HCT116 (cell line): ENCODE results near the gene LYL1. TPM values are rescaled to one million over a fixed set of nuclear protein-coding genes. Genes with fewer than 3 reads are reported as not detected.

Experiments
- ATAC-seq: fragments of 200-7000 bp; cut with Tn5 transposase; 2 replicates; pipeline ENCODE4 v1.9.1; 2020; ENCODE audit warnings: mild to moderate bottlenecking, moderate library complexity
- BruUV-seq: library from RNA; stranded (reverse); fragments of 400-500 nt; replicated peaks from 2 replicates; lab custom pipeline; 2021; lab: Mats Ljungman, UMichigan
- CTCF ChIA-PET: fragments of 300-600 bp; sonication (Branson Sonifier 250); formaldehyde crosslinking; loops from one replicate; lab custom pipeline; 2021; ENCODE audit warnings: antibody characterized with exemption; lab: Charles Lee
- POLR2A ChIA-PET: fragments of 300-600, 350-600 bp; sonication (Branson Sonifier 250); formaldehyde crosslinking; loops from one replicate; lab custom pipeline; 2021; ENCODE audit warnings: antibody characterized with exemption; lab: Charles Lee
- RAD21 ChIA-PET, 2 experiments: fragments of 300-600 bp; sonication (Branson Sonifier 250); formaldehyde crosslinking; loops; one replicate each; lab custom pipeline; 2023; ENCODE audit warnings: low total read pairs in 2 of 2; ENCODE audit not compliant: uncharacterized antibody in 2 of 2, unreplicated experiment in 2 of 2, low non-redundant PET in 1 of 2; lab: Charles Lee
- DNase-seq: peaks from one replicate; pipeline ENCODE4 v3.0.0-alpha.2; 2010; ENCODE audit warnings: low read depth, low spot score
- H2AFZ ChIP-seq: fragments of 200-600 bp; shearing (Covaris generic), sonication (generic); 2 replicates; pipeline ENCODE4 v1.6.1; 2017; ENCODE audit warnings: low read depth, mixed run types, mixed read lengths, antibody characterized with exemption, low read length; ENCODE audit not compliant: poor library complexity, severe bottlenecking
- H3K27ac ChIP-seq: 2 replicates; pipeline ENCODE4 v1.5.1; 2012; ENCODE audit warnings: low read depth, low read length
- H3K27me3 ChIP-seq: fragments of 200-600 bp; sonication (generic); 2 replicates; pipeline ENCODE4 v1.6.1; 2016; ENCODE audit warnings: mixed run types, low read length, mixed read lengths; ENCODE audit not compliant: insufficient read depth
- H3K36me3 ChIP-seq, 2 experiments: fragments of 200-500 bp in 1 of 2; fragments of 200-600 bp in 1 of 2; sonication (Bioruptor generic) in 1 of 2; sonication (generic) in 1 of 2; 2 replicates each; pipeline versions ENCODE4 v1.5.1 to v1.6.1; 2014 to 2016; ENCODE audit warnings: low read length in 2 of 2, inconsistent platforms in 1 of 2, mixed read lengths in 1 of 2, mixed run types in 1 of 2; ENCODE audit not compliant: insufficient read depth in 2 of 2, control insufficient read depth in 1 of 2
- H3K4me1 ChIP-seq, 2 experiments: fragments of 200-600 bp in 1 of 2; sonication (generic) in 1 of 2; 2 replicates each; pipeline versions ENCODE4 v1.5.1 to v1.6.1; 2012 to 2017; ENCODE audit warnings: low read length in 2 of 2, inconsistent platforms in 1 of 2, mild to moderate bottlenecking in 1 of 2, mixed read lengths in 1 of 2, mixed run types in 1 of 2, moderate library complexity in 1 of 2; ENCODE audit not compliant: insufficient read depth in 2 of 2, control insufficient read depth in 1 of 2
- H3K4me2 ChIP-seq: fragments of 200-600 bp; sonication (generic); 2 replicates; pipeline ENCODE4 v1.6.1; 2017; ENCODE audit warnings: mixed run types, low read length, mixed read lengths
- H3K4me3 ChIP-seq, 2 experiments: fragments of 200-600 bp in 1 of 2; sonication (generic) in 1 of 2; replicated peaks in 1 of 2; 2 replicates each; pipeline ENCODE4 v1.5.1; 2011 to 2016; ENCODE audit warnings: low read length in 2 of 2, control low read depth in 1 of 2, low read depth in 1 of 2, mild to moderate bottlenecking in 1 of 2, mixed read lengths in 1 of 2, mixed run types in 1 of 2
- H3K79me2 ChIP-seq: fragments of 200-600 bp; sonication (generic); 2 replicates; pipeline ENCODE4 v1.6.1; 2017; ENCODE audit warnings: mild to moderate bottlenecking, mixed run types, low read length, moderate library complexity, mixed read lengths; ENCODE audit not compliant: insufficient read depth
- H3K9ac ChIP-seq: fragments of 200-600 bp; sonication (generic); 2 replicates; pipeline ENCODE4 v1.6.1; 2016; ENCODE audit warnings: low read length, mixed read lengths
- H3K9me2 ChIP-seq: fragments of 200-600 bp; sonication (generic), shearing (Covaris generic); 2 replicates; pipeline ENCODE4 v1.6.1; 2017; ENCODE audit warnings: mixed run types, mild to moderate bottlenecking, moderate library complexity; ENCODE audit not compliant: insufficient read depth
- H3K9me3 ChIP-seq, 2 experiments: fragments of 200-500 bp in 1 of 2; fragments of 200-600 bp in 1 of 2; sonication (Bioruptor generic) in 1 of 2; sonication (generic) in 1 of 2; 2 replicates each; pipeline ENCODE4 v1.6.1; 2014 to 2017; ENCODE audit warnings: low read length in 2 of 2, mixed read lengths in 2 of 2, inconsistent platforms in 1 of 2, low read depth in 1 of 2, mild to moderate bottlenecking in 1 of 2, mixed run types in 1 of 2, moderate library complexity in 1 of 2; ENCODE audit not compliant: control insufficient read depth in 1 of 2, insufficient read depth in 1 of 2
- H4K20me1 ChIP-seq: fragments of 200-600 bp; sonication (generic), shearing (Covaris generic); 2 replicates; pipeline ENCODE4 v1.6.1; 2017; ENCODE audit warnings: mixed run types, mild to moderate bottlenecking, moderate library complexity; ENCODE audit not compliant: insufficient read depth
- CEBPB ChIP-seq: IDR thresholded peaks from 2 replicates; pipeline ENCODE4 v1.6.1; 2012; ENCODE audit warnings: low read depth
- EGR1 ChIP-seq: IDR thresholded peaks from 2 replicates; pipeline ENCODE4 v1.6.1; 2012; ENCODE audit warnings: low read depth
- EZH2 ChIP-seq: fragments of 200-600 bp; sonication (generic); IDR thresholded peaks from 2 replicates; pipeline ENCODE4 v1.6.1; 2017; ENCODE audit warnings: antibody characterized with exemption, mixed run types
- FOSL1 ChIP-seq: IDR thresholded peaks from 2 replicates; pipeline ENCODE4 v1.6.1; 2012; ENCODE audit warnings: low read depth
- POLR2A ChIP-seq: IDR thresholded peaks from 2 replicates; pipeline ENCODE4 v1.7.0; 2011; ENCODE audit warnings: borderline replicate concordance; ENCODE audit not compliant: insufficient read depth, insufficient read length; ENCODE audit errors: extremely low read depth
- RAD21 ChIP-seq: IDR thresholded peaks from 2 replicates; pipeline ENCODE4 v1.6.1; 2012; ENCODE audit warnings: low read depth, mild to moderate bottlenecking
- YY1 ChIP-seq: IDR thresholded peaks from 2 replicates; pipeline ENCODE4 v1.6.1; 2011; ENCODE audit warnings: low read length, low read depth, moderate library complexity, mild to moderate bottlenecking; ENCODE audit not compliant: insufficient replicate concordance; ENCODE audit errors: extremely low read depth
- intact Hi-C: fragments of 100-400 bp; cut with micrococcal nuclease; formaldehyde crosslinking; loops from 2 replicates; pipeline ENCODE4 v1.10.0; 2022
- total RNA-seq: library from RNA; stranded (reverse); gene quantifications from one replicate; pipeline ENCODE4 v1.2.1, GENCODE V29; 2021; ENCODE audit not compliant: unreplicated experiment
- TF ChIP-seq, protein P1 (sequence below), 3 experiments: fragments of 200-600 bp in 1 of 3; sonication (generic) in 1 of 3; IDR thresholded peaks in 2 of 3; conservative IDR thresholded peaks in 1 of 3; 2 replicates each; pipeline ENCODE4 v1.5.1; 2012 to 2017; ENCODE audit warnings: low read depth in 2 of 3, low read length in 2 of 3, antibody characterized with exemption in 1 of 3, borderline replicate concordance in 1 of 3, control low read depth in 1 of 3, mild to moderate bottlenecking in 1 of 3, mixed read lengths in 1 of 3, mixed run types in 1 of 3, moderate library complexity in 1 of 3; ENCODE audit not compliant: insufficient read depth in 1 of 3
- TF ChIP-seq, protein P2 (sequence below): IDR thresholded peaks from 2 replicates; pipeline ENCODE4 v1.6.1; 2012

LYL1 gene
- total RNA-seq, 1 experiment from 2014 or later = 2.6 TPM

DNA sequence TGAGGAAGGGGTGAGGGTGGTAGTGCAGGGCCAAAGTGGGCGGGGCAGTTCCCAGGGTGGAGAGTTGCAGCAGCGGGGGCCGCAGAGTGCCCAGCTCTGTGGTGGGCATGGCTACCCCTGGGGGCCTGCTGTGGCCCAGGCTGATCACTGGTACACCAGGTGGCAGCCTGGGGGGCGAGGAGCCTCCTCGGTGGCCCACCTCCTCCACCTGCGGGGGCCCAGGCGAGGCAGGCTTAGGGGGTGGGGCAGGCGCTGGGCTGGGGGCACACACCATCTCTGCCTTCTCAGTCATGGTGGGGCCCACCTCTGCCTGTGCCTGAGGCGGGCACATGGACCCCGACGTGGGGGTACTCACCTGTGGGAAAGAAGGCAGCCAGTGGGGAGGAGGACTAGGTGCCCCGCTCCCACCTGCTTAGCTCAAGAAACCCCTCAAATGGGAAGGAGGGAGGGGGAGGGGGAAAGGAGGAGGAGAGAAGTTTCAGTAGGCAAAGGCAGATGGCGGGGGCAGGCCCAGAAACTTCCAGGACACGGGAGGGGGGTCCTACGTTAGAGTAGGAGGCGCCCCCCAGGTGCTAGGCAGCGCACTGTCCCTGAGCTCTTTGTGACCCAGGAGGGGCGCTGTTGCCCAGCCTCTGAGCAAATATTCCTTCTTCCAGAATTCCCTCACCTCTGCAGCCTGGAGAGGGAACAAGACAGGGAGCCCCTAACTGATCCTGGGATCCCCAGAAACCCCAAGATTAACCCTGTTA is 1.6 kb downstream of the LYL1 start:
- Histone ChIP-seq H3K4me2 (no peak overlapping the region), H3K36me3 (no peaks in the 10 kb centered on the region), H3K9me2 (no peaks in the 10 kb centered on the region), H3K9me3 (no peaks in the 10 kb centered on the region), H2AFZ (no peak overlapping the region), H3K27me3 (no peaks in the 10 kb centered on the region), H4K20me1 (no peaks in the 10 kb centered on the region), H3K79me2 (no peaks in the 10 kb centered on the region), H3K4me3 (no peak overlapping the region), H3K9ac (no peak overlapping the region), H3K27ac (no peak overlapping the region), H3K4me1 (peaks cover 3 to 42% of the 10 kb centered on the region in 2 experiments; a peak in 3 of 4 replicates)
- no peak for DNase-seq
- ChIA-PET CTCF (interaction anchor here (0.5 to 1.0 kb wide), 13 partner anchors 13 to 233 kb away, joined by 3 to 13 read pairs (median 4); partner anchors contain the start of gene NACC1), POLR2A (interaction anchor here (1.0 kb wide), 1 partner anchor 52 kb away, joined by 4 read pairs; no protein-coding TSS in a partner anchor), RAD21 (interaction anchor here (0.6 to 0.8 kb wide), 4 partner anchors 41 to 160 kb away, joined by 3 to 10 read pairs (median 5); no protein-coding TSS in a partner anchor)
- TF ChIP-seq RAD21 (peak; percentile 85), POLR2A (no peak), CEBPB (no peak)
- TF ChIP-seq, protein P1, sequence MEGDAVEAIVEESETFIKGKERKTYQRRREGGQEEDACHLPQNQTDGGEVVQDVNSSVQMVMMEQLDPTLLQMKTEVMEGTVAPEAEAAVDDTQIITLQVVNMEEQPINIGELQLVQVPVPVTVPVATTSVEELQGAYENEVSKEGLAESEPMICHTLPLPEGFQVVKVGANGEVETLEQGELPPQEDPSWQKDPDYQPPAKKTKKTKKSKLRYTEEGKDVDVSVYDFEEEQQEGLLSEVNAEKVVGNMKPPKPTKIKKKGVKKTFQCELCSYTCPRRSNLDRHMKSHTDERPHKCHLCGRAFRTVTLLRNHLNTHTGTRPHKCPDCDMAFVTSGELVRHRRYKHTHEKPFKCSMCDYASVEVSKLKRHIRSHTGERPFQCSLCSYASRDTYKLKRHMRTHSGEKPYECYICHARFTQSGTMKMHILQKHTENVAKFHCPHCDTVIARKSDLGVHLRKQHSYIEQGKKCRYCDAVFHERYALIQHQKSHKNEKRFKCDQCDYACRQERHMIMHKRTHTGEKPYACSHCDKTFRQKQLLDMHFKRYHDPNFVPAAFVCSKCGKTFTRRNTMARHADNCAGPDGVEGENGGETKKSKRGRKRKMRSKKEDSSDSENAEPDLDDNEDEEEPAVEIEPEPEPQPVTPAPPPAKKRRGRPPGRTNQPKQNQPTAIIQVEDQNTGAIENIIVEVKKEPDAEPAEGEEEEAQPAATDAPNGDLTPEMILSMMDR (IDR thresholded peaks at IDR 0.05 in 2 of 3, conservative IDR thresholded peaks at IDR 0.05 in 1 of 3; ENCODE audit: borderline replicate concordance in 1 of 3, insufficient read depth in 1 of 3, low read depth in 2 of 3, low read length in 2 of 3) = peak; percentile 63 to 80 (median 63)
- ATAC-seq = peak; percentile 36
- intact Hi-C loops = loop anchor here (1.0 kb wide), 1 partner anchor 161 kb away; no protein-coding TSS in a partner anchor
- no TSS peak for BruUV-seq

DNA sequence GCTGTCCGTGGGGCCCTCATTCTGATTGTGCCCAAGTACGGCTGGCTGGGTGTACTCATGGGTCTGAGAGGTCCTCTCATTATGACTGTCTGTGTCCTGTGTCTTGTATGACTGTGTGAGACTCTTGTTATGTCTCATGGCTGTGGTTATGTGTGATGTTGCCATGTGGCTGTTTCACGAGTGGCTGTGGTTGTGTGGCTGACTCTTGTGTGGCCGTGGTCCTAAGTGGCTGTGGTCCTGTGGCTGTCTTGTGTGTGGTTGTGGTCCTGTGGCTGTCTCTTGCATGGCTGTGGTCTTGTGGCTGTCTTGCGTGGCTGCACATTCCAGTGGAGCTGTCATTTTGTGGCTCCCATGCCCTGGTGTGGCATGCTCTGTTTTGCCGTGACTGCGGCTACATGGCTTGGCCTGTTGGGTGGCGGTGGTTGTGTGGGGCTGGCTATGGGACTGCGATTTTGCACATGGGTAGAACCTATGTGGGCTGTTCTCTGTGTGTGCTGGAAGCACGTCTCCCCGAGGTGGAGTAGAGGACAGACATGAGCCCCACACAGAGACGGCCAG is 2.5 kb downstream of the LYL1 start:
- ChIA-PET RAD21 (no interaction called here), CTCF (no interaction called here), POLR2A (no interaction called here)
- Histone ChIP-seq H3K4me1 (peaks cover 3 to 45% of the 10 kb centered on the region in 2 experiments; a peak in 3 of 4 replicates), H3K27ac (no peak overlapping the region), H4K20me1 (no peaks in the 10 kb centered on the region), H3K9me3 (no peaks in the 10 kb centered on the region), H2AFZ (no peak overlapping the region), H3K27me3 (no peaks in the 10 kb centered on the region), H3K79me2 (no peaks in the 10 kb centered on the region), H3K4me2 (no peak overlapping the region), H3K9ac (no peak overlapping the region), H3K36me3 (no peaks in the 10 kb centered on the region), H3K9me2 (no peaks in the 10 kb centered on the region), H3K4me3 (no peak overlapping the region)
- no TSS peak for BruUV-seq
- ATAC-seq (no peak), DNase-seq (no peak)
- intact Hi-C loops = no loop called here
- TF ChIP-seq POLR2A (no peak), FOSL1 (no peak), EGR1 (no peak), EZH2 (no peak), YY1 (no peak), CEBPB (no peak)
- TF ChIP-seq, protein P2, sequence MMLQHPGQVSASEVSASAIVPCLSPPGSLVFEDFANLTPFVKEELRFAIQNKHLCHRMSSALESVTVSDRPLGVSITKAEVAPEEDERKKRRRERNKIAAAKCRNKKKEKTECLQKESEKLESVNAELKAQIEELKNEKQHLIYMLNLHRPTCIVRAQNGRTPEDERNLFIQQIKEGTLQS = no peak
- TF ChIP-seq, protein P1 (IDR thresholded peaks at IDR 0.05 in 2 of 3, conservative IDR thresholded peaks at IDR 0.05 in 1 of 3; ENCODE audit: borderline replicate concordance in 1 of 3, insufficient read depth in 1 of 3, low read depth in 2 of 3, low read length in 2 of 3) = no peak
